ENCODE data around the gene ARL15.
"Not testable (repeated sequence)": the region's sequence is repeated elsewhere in the genome, so short reads cannot be mapped to it uniquely, and the experiment has no call there.

The ARL15 gene

GRCh38 chr5:53836851-53837430 is 473.4 kb downstream of the ARL15 start:
- POLR2A ChIA-PET: not testable (repeated sequence)

GRCh38 chr5:53834500-53834899 is 475.9 kb downstream of the ARL15 start:
- POLR2A ChIA-PET: no interaction called here
- peaks cover 0 to 8% (median 4%) of the 10 kb centered on the region in 5 experiments for H3K9me3 ChIP-seq (ENCODE audit: control extremely low read depth in 1 of 5, control insufficient read depth in 4 of 5, insufficient read depth in 2 of 5, low read depth in 1 of 5, low read length in 4 of 5)
- no peaks in the 10 kb centered on the region for H3K27me3 ChIP-seq (replicated peaks in 2 of 5; ENCODE audit: control insufficient read depth in 4 of 5, insufficient read depth in 5 of 5, low read length in 4 of 5)
- WGBS (ENCODE audit: insufficient coverage): 100% methylated on average over 1 of the region's 4 CpGs
- no peak overlapping the region for H3K27ac ChIP-seq (ENCODE audit: insufficient read depth in 1 of 2, low read depth in 1 of 2, low read length in 2 of 2, poor library complexity in 1 of 2, severe bottlenecking in 2 of 2)
- no peaks in the 10 kb centered on the region for H3K36me3 ChIP-seq (ENCODE audit: control insufficient read depth in 4 of 4, insufficient read depth in 4 of 4, low read length in 3 of 4)
- no peak overlapping the region for H3K4me3 ChIP-seq (ENCODE audit: control insufficient read depth in 1 of 7, extremely low read depth in 1 of 7, insufficient read depth in 4 of 7, low read depth in 2 of 7, low read length in 6 of 7)
- CTCF ChIA-PET: no interaction called here
- no peaks in the 10 kb centered on the region for H3K4me1 ChIP-seq (ENCODE audit: control extremely low read depth in 1 of 4, control insufficient read depth in 4 of 4, insufficient read depth in 4 of 4, low read length in 3 of 4)
- no peak for DNase-seq

More at GRCh38 chr5:53836851-53837430, 473.4 kb downstream of the ARL15 start:
- H3K27me3 ChIP-seq (replicated peaks in 2 of 5; ENCODE audit: control insufficient read depth in 4 of 5, insufficient read depth in 5 of 5, low read length in 4 of 5); H3K36me3 ChIP-seq (ENCODE audit: control insufficient read depth in 4 of 4, insufficient read depth in 4 of 4, low read length in 3 of 4); H3K4me3 ChIP-seq (ENCODE audit: control insufficient read depth in 1 of 7, extremely low read depth in 1 of 7, insufficient read depth in 4 of 7, low read depth in 2 of 7, low read length in 6 of 7); H3K4me1 ChIP-seq (ENCODE audit: control extremely low read depth in 1 of 4, control insufficient read depth in 4 of 4, insufficient read depth in 4 of 4, low read length in 3 of 4); CTCF ChIA-PET; DNase-seq; H3K27ac ChIP-seq (ENCODE audit: insufficient read depth in 1 of 2, low read depth in 1 of 2, low read length in 2 of 2, poor library complexity in 1 of 2, severe bottlenecking in 2 of 2); H3K9me3 ChIP-seq (ENCODE audit: control extremely low read depth in 1 of 5, control insufficient read depth in 4 of 5, insufficient read depth in 2 of 5, low read depth in 1 of 5, low read length in 4 of 5): not testable (repeated sequence)
- WGBS (ENCODE audit: insufficient coverage): 97% methylated on average over 12 of the region's 19 CpGs
